Colonic mucosa (tissue), 4 donors: Measurements from ENCODE around the gene ROR2. TPM values are rescaled to one million over a fixed set of nuclear protein-coding genes. Genes with fewer than 3 reads are reported as not detected.
A peak's percentile ranks its signal among the peaks of the same experiment; 100 is the strongest.

ENCODE experiments used
- DNase-seq: peaks from one replicate; pipeline ENCODE4 v3.0.0-alpha.2; 2020
- H3K27ac ChIP-seq: fragments of 200-600 bp; one replicate; pipeline ENCODE4 v1.8.0; 2021
- H3K27me3 ChIP-seq: fragments of 200-600 bp; one replicate; pipeline ENCODE4 v1.8.0; 2021
- H3K36me3 ChIP-seq: fragments of 200-600 bp; one replicate; pipeline ENCODE4 v1.8.0; 2021
- H3K4me1 ChIP-seq: fragments of 200-600 bp; one replicate; pipeline ENCODE4 v1.8.0; 2021; ENCODE audit warnings: mild to moderate bottlenecking
- H3K4me3 ChIP-seq: fragments of 200-600 bp; one replicate; pipeline ENCODE4 v1.8.0; 2021
- H3K9ac ChIP-seq, 2 donors: one replicate each; pipeline ENCODE4 v1.7.0; 2013; ENCODE audit warnings: control low read depth in 2 of 2, low read depth in 2 of 2, low read length in 2 of 2
- H3K9me3 ChIP-seq: fragments of 200-600 bp; one replicate; pipeline ENCODE4 v1.8.0; 2021
- CTCF ChIP-seq: fragments of 200-600 bp; IDR thresholded peaks from one replicate; pipeline ENCODE4 v1.8.0; 2022; ENCODE audit warnings: antibody characterized with exemption, mild to moderate bottlenecking
- intact Hi-C: fragments of 100-400 bp; cut with DNase I; formaldehyde crosslinking; loops from one replicate; pipeline ENCODE4 v1.14.1; 2022
- total RNA-seq, 2 donors: library from RNA; stranded (reverse); fragmentation: NEBNext Ultra II Directional in 1 of 2; extraction: Animal tissue kit (Norgen Biotek cat#: 25700) in 1 of 2; gene quantifications; one replicate each; pipeline ENCODE4 v1.2.1, GENCODE V29; 2021
- donor health status: healthy.
- donor health status: DM: no; HTN: no; CAD: no.
- donor health status: DM: no; HTN: no; CAD: no.

The ROR2 gene
- total RNA-seq, 2 donors from 2014 or later = 1.7 to 9.1 TPM

- no peak for TF ChIP-seq CTCF
- DNase-seq = no peak
- Histone ChIP-seq H3K4me3 (no peak overlapping the region), H3K27me3 (no peaks in the 10 kb centered on the region), H3K9ac (no peak overlapping the region), H3K27ac (no peak overlapping the region), H3K4me1 (no peaks in the 10 kb centered on the region), H3K9me3 (no peaks in the 10 kb centered on the region), H3K36me3 (no peaks in the 10 kb centered on the region)
- intact Hi-C loops = no loop called here
These were observed 233.2 kb downstream of the ROR2 start for GRCh38 chr9:91716815-91717214.

GRCh38 chr9:91716239-91716638 lies 233.8 kb downstream of the ROR2 start:
- Histone ChIP-seq H3K36me3 (no peaks in the 10 kb centered on the region), H3K27me3 (no peaks in the 10 kb centered on the region), H3K27ac (no peak overlapping the region), H3K4me1 (no peaks in the 10 kb centered on the region), H3K4me3 (no peak overlapping the region), H3K9me3 (no peaks in the 10 kb centered on the region), H3K9ac (no peak overlapping the region)
- no peak for TF ChIP-seq CTCF
- no peak for DNase-seq
- intact Hi-C loops = no loop called here

- no peak overlapping the region for H3K9ac ChIP-seq
- H3K27ac ChIP-seq = no peak overlapping the region
These were observed 235.0 kb downstream of the ROR2 start for GRCh38 chr9:91714874-91715615.

GRCh38 chr9:91714020-91714806 lies 235.8 kb downstream of the ROR2 start:
- peak; percentile 65 for DNase-seq
- no peak for TF ChIP-seq CTCF
- Histone ChIP-seq H3K27ac (no peak overlapping the region), H3K9ac (no peak overlapping the region), H3K27me3 (no peaks in the 10 kb centered on the region), H3K4me1 (no peaks in the 10 kb centered on the region), H3K4me3 (peak overlapping the region; percentile 11), H3K9me3 (no peaks in the 10 kb centered on the region), H3K36me3 (no peaks in the 10 kb centered on the region)
- intact Hi-C loops = no loop called here

More at GRCh38 chr9:91714874-91715615, 235.0 kb downstream of the ROR2 start:
- intact Hi-C loops = no loop called here
- Histone ChIP-seq H3K4me1 (no peaks in the 10 kb centered on the region), H3K9me3 (no peaks in the 10 kb centered on the region), H3K36me3 (no peaks in the 10 kb centered on the region), H3K4me3 (no peak overlapping the region), H3K27me3 (no peaks in the 10 kb centered on the region)
- TF ChIP-seq CTCF = no peak
- DNase-seq = no peak

- Histone ChIP-seq H3K27me3 (no peaks in the 10 kb centered on the region), H3K27ac (no peak overlapping the region), H3K4me3 (no peak overlapping the region), H3K9me3 (no peaks in the 10 kb centered on the region), H3K9ac (no peak overlapping the region), H3K4me1 (no peaks in the 10 kb centered on the region), H3K36me3 (no peaks in the 10 kb centered on the region)
- intact Hi-C loops = no loop called here
- TF ChIP-seq CTCF = no peak
- no peak for DNase-seq
These were observed 237.2 kb downstream of the ROR2 start for GRCh38 chr9:91712811-91713210.
